GM18520 (cell line): ENCODE measurements around the gene TMC8.
"Not testable (repeated sequence)": the region's sequence is repeated elsewhere in the genome, so short reads cannot be mapped to it uniquely, and the experiment has no call there.

Source experiments
- ATAC-seq: cut with Tn5 transposase; IDR thresholded peaks from one replicate; pipeline ENCODE4 v1.9.1; 2021; ENCODE audit not compliant: unreplicated experiment

TMC8 gene

GRCh38 chr17:78110363-78111015 lies 20.1 kb upstream of the TMC8 start:
- ATAC-seq: no peak

GRCh38 chr17:78111016-78111726 lies 19.4 kb upstream of the TMC8 start:
- ATAC-seq: no peak

DNA sequence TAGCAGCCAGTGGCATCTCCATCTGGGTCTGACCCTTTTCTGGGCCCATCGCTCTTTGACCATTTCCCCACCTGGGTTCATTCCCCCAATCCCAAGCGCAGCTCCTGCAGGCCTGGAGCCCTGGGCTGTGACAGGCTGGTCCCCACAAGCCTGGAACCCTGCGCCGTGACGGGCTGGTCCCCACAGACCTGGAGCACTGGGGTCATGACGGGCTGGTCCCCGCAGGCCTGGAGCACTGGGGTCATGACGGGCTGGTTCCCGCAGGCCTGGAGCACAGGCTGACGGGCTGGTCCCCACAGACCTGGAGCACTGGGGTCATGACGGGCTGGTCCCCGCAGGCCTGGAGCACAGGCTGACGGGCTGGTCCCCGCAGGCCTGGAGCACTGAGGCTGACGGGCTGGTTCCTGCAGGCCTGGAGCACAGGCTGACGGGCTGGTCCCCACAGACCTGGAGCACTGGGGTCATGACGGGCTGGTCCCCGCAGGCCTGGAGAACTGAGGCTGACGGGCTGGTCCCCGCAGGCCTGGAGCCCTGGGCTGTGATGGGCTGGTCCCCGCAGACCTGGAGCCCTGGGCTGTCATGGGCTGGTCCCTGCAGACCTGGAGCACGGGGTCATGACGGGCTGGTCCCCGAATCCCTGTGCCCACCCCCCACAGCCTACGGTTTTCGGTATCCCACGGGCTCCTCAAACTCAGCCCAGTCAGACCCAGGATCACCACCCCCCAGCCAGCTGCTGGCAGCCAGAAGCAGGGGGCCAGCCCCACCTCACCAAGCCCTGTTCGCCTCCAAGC lies 18.6 kb upstream of the TMC8 start:
- ATAC-seq: no peak

- no peak for ATAC-seq
These were observed 17.8 kb upstream of the TMC8 start for GRCh38 chr17:78112518-78113471.

DNA sequence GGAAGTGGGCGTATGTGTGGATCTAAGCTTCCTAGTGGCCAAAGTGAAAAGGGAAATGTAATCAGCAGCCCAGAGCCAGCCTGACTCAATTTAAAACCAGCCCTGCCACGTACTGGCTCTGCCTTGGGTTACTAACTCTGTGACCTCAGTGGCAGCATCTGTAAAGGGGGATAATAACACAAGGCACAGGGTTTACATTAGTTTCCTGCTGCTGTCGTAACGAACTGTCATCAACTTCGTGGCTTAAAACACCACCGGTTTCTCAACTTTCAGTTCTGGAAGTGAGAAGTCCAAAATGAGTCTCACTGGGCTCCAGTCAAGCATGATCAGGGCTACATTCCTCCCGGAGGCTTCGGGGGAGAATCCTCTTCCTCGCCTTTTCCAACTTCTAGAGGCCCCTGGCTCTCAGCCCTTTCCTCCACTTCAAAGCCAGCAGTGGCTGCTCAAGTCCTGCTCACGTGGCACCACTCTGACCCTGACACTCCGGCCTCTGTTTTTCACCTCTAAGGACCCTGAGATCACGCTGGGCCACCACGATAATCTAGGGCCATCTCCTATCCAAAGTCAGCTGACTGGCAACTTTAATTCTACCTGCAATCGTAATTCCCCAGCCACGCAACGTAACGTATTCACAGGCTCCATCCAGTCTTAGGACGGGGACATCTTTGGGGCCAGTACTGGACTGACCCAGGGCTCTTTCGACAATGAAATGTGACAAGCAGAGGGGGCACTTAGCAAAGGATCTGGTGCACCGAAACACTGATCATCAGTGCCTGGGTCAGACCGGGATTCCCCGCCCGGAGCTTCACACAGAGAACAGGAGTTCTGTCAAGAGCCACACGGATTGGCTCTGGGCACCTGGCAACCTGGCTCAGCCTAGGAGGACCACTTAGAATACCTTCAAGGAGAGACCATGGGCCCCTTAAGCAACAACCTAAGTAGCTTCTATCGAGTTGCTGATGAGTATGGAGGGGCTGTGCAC lies 16.5 kb upstream of the TMC8 start:
- ATAC-seq: no peak

GRCh38 chr17:78114831-78115723 lies 15.5 kb upstream of the TMC8 start:
- ATAC-seq: no peak

DNA sequence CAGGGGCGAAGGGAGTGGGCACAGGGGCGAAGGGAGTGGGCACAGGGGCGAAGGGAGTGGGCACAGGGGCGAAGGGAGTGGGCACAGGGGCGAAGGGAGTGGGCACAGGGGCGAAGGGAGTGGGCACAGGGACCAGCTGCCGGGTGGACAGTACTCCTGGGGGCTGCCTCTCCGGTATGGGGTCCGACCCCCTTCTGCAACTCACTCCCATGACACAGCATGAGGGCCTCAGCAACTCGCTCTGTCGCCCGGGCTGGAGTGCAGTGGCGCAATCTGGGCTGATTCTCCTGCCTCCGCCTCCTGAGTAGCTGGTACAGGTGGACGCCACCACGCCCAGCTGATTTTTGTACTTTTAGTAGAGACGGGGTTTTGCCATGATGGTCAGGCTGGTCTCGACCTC lies 14.8 kb upstream of the TMC8 start:
- ATAC-seq: not testable (repeated sequence)

GRCh38 chr17:78116411-78116810 lies 14.2 kb upstream of the TMC8 start:
- ATAC-seq: no peak

DNA sequence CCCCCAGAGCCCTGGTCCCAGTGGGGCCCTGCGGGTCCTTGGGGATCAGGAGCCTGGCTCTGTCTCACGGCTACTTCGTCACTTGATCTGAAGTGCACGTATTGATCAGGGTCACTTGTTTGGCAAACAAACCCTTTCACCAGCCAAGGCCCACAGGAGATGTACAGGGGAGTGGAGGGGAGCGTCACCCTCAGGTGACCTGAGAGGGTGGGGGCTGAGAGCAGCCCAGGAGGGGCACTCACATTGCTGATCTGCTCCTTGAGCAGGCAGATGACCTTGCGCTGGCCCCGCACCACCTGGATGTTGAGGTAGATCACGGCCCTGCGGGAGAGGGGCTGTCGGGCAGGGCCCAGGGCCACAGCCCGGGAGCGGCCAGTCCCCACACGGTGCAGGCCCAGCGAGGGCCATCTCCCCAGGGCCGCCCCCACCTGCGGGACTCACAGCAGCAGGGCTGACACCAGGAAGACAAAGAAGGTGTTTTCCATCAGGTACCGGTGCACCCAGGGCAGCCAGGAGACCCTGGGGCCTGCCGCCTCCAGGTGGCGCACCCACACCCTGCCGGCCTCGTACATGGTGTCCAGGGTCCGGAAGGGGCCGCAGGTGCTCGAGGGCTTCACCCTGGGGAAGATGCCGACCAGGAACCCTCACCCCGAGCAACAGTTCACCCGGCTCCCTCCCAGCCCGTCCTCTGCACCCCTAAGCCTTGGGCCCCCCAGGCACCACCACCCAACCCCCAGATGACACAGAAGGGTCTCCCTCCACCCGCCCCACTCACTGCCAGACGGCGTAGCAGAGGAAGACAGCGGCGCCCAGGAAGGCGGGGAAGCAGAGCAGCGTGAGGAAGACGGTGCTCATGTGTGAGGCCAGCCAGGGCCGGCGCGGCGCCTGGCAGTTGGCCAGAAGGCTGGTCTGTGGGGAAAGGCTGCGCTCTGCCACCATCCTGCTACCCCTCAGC lies 13.3 kb upstream of the TMC8 start:
- no peak for ATAC-seq

DNA sequence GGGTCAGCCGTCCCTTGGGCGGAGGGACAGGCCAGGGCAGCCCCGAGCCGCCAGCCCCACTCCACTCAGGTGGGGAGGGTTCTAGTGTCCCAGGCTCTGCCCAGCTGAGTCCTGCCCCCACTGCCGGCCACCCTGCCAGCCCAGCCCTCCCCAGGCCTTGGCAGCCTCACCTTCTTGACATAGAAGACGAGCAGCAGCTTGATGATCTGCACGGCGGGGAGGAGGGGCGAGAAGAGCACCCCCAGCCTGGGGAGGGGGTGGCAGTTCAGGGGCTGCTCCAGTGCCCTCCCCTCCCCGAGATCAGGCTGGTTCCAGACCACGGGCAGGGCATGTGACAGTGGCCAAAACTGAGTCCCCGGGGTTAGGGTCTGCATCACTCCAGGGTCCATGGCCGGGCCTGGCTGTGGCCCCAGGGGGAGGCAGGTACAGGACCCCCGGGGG lies 11.8 kb upstream of the TMC8 start:
- ATAC-seq: no peak

GRCh38 chr17:78120537-78120936 lies 10.0 kb upstream of the TMC8 start:
- no peak for ATAC-seq

DNA sequence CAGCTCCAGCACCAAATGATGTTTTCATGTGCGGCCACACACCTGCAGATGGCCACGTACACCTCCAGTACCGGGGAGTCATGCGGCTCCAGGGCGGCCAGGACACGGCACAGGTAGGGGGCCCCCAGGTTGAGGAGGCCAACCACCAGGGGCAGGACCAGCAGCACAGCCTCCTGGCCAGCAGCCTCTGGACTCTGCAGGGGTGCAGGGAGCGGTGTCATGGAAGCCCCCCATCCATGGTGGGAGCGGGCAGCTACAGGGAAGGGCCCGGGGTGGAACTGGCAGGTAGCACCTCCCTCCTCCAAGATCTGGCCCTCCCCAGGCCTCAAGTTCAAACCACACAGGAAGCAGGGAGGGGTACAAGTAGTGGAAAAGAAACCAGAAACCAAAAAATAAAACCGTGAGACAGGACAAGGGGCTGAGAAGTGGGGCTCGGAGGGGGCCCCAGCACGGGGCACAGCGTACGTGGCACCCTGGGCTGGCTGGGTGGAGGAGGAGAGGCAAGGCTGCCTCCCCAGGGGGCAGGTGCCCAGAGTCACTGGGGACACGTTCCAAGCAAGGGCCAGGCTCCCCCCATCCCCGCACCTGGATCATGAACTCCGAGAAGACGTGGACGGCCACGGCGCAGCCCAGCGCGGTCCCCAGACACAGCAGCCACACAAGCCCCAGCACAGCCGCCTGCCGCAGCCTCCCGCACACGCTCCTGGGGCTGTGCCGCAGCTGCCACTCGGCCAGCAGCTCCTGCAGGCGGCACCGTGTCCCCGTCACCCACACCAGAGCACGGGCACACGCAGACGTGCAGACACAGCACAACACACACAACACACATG lies 9.4 kb upstream of the TMC8 start:
- no peak for ATAC-seq

DNA sequence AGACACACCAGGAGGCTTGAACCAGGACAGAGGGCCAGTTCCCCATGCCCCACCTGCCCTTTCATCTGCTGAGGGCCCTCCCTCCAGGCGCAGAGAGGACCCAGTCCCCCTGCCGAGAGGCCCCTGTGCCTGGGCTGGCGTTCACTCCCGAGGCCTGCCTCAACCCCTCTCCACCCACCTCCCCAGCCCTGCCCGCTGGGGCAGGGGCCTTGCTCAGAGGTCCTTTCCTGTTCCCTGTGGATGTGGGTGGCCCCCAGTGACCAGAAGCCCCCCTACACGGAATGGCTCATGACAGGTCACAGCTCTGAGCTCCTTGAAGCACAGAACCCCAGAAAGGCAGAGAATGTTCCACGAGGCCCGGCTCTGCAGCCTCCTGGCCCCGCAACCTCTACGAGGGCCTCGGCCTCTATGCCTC lies 8.8 kb upstream of the TMC8 start:
- no peak for ATAC-seq

GRCh38 chr17:78122216-78122930 lies 8.2 kb upstream of the TMC8 start:
- no peak for ATAC-seq

GRCh38 chr17:78122931-78123249 lies 7.7 kb upstream of the TMC8 start:
- ATAC-seq: no peak

DNA sequence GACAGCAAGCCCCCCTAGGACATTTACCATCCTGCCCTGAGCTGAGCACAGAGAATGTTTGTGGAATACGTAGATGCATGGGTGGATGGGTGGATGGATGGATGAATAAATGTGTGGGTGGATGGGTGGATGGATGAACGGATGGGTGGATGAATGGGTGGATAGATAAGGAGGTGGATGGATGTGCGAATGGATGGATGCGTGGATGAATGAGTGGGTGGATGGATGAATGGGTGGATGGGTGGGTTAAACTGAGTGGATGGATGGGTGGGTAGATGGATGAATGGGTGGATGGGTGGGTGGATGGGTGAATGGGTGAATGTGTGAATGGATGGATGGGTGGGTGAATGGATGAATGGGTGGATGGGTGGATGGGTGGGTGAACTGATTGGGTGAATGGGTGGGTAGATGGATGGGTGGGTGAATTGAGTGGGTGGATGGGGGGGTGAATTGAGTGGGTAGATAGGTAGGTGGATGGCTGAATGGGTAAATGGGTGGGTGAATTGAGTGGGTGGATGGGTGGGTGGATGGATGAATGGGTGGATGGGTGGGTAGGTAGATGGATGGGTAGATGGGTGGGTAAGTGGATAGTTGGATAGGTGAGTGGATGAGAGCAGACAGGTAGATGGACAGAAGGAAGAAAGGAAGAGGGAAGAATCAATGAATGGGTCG lies 7.2 kb upstream of the TMC8 start:
- no peak for ATAC-seq
